ENCODE data around the gene TMEM95. TPM values are rescaled to one million over a fixed set of nuclear protein-coding genes. Genes with fewer than 3 reads are reported as not detected.

TMEM95 gene
- total and polyA plus RNA-seq, 10 of the 15 experiments (the other 5 are each of a cell fraction or from before 2014, with no cell fraction given), result 0.05 to 0.28 TPM; not detected in 8

GRCh38 chr17:7348478-7349242 is 6.3 kb upstream of the TMEM95 start:
- H3K27me3 ChIP-seq (replicated peaks in 1 of 2; ENCODE audit: control insufficient read depth in 2 of 2, insufficient read depth in 2 of 2, low read length in 1 of 2), result no peaks in the 10 kb centered on the region
- H3K27ac ChIP-seq (ENCODE audit: control insufficient read depth, insufficient read depth), result no peak overlapping the region
- H3K4me1 ChIP-seq (ENCODE audit: control insufficient read depth, insufficient read depth, low read length), result peaks cover 9% of the 10 kb centered on the region
- WGBS (ENCODE audit: insufficient coverage, insufficient replicate concordance, low lambda C conversion rate, missing lambda C conversion rate), result 80% methylated on average over 16 of the region's 19 CpGs
- in situ Hi-C loops (cut with MboI) (no loop called here), intact Hi-C loops (cut with micrococcal nuclease; ENCODE audit: unreplicated experiment) (no loop called here)
- no peaks in the 10 kb centered on the region for H3K9me3 ChIP-seq (replicated peaks; ENCODE audit: control insufficient read depth, insufficient read depth, low read length)
- RAD21 ChIA-PET (ENCODE audit: unreplicated experiment), result interaction anchor here (1.6 to 5.0 kb wide), 2 partner anchors 12 to 19 kb away, joined by 4 to 45 read pairs; partner anchors contain the start of gene ACAP1
- no peak overlapping the region for H3K9ac ChIP-seq (ENCODE audit: control insufficient read depth, insufficient read depth, low read length)
- H3K36me3 ChIP-seq (ENCODE audit: control insufficient read depth in 2 of 2, insufficient read depth in 2 of 2, low read length in 1 of 2), result peaks cover 10 to 22% of the 10 kb centered on the region in 2 experiments
- CTCF ChIA-PET, result interaction anchor here (0.6 to 4.4 kb wide), 7 partner anchors 10 to 1028 kb away, joined by 3 to 34 read pairs (median 4); partner anchors contain the start of genes ACAP1 and KRABD2
- ATAC-seq, result no peak
- DNase-seq (ENCODE audit: low read depth, low spot score), result no peak
- FAIRE-seq, result no peak
- peaks cover 7% of the 10 kb centered on the region for H3K79me2 ChIP-seq (ENCODE audit: control insufficient read depth, insufficient read depth, low read length)
- POLR2A ChIA-PET, result interaction anchor here (0.8 to 5.2 kb wide), 3 partner anchors 9 to 19 kb away, joined by 3 to 52 read pairs (median 31); partner anchors contain the start of genes ACAP1 and NEURL4
- H3K4me3 ChIP-seq, result no peak overlapping the region
- no peak overlapping the region for H3K4me2 ChIP-seq (ENCODE audit: control insufficient read depth, insufficient read depth)
- SMC1A ChIA-PET (ENCODE audit: uncharacterized antibody, unreplicated experiment), result interaction anchor here (2.6 to 4.8 kb wide), 2 partner anchors 12 to 19 kb away, joined by 10 to 33 read pairs; partner anchors contain the start of gene ACAP1
- no peaks in the 10 kb centered on the region for H4K20me1 ChIP-seq (ENCODE audit: control insufficient read depth, insufficient read depth)
- BruUV-seq (replicated peaks), result TSS peak; percentile 52
- no peak overlapping the region for H2AFZ ChIP-seq (ENCODE audit: control insufficient read depth, low read depth, low read length)
- TF ChIP-seq ETV6 (conservative IDR thresholded peaks at IDR 0.05 in 1 of 2, IDR thresholded peaks at IDR 0.05 in 1 of 2; ENCODE audit: borderline replicate concordance in 1 of 2, low read depth in 1 of 2), result no peak
- no peak for TF ChIP-seq EGR1 (IDR thresholded peaks at IDR 0.05; ENCODE audit: borderline replicate concordance in 1 of 2, low read depth in 2 of 2, low read length in 2 of 2)
- no peak for TF ChIP-seq ZNF24 (IDR thresholded peaks at IDR 0.05)
- peak; percentile 67 for TF ChIP-seq BCL3 (IDR thresholded peaks at IDR 0.05; ENCODE audit: borderline replicate concordance, insufficient read depth, low read depth, low read length, poor library complexity, severe bottlenecking)
- TF ChIP-seq, protein P1, sequence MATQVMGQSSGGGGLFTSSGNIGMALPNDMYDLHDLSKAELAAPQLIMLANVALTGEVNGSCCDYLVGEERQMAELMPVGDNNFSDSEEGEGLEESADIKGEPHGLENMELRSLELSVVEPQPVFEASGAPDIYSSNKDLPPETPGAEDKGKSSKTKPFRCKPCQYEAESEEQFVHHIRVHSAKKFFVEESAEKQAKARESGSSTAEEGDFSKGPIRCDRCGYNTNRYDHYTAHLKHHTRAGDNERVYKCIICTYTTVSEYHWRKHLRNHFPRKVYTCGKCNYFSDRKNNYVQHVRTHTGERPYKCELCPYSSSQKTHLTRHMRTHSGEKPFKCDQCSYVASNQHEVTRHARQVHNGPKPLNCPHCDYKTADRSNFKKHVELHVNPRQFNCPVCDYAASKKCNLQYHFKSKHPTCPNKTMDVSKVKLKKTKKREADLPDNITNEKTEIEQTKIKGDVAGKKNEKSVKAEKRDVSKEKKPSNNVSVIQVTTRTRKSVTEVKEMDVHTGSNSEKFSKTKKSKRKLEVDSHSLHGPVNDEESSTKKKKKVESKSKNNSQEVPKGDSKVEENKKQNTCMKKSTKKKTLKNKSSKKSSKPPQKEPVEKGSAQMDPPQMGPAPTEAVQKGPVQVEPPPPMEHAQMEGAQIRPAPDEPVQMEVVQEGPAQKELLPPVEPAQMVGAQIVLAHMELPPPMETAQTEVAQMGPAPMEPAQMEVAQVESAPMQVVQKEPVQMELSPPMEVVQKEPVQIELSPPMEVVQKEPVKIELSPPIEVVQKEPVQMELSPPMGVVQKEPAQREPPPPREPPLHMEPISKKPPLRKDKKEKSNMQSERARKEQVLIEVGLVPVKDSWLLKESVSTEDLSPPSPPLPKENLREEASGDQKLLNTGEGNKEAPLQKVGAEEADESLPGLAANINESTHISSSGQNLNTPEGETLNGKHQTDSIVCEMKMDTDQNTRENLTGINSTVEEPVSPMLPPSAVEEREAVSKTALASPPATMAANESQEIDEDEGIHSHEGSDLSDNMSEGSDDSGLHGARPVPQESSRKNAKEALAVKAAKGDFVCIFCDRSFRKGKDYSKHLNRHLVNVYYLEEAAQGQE (IDR thresholded peaks at IDR 0.05; ENCODE audit: low read depth, low read length), result no peak
- no peak for TF ChIP-seq IRF4 (IDR thresholded peaks at IDR 0.05; ENCODE audit: low read depth, low read length)

All from GM12878 (cell line).